MM.1S (cell line): ENCODE data around the gene NFKBIE.

ENCODE experiments used
- DNase-seq: peaks from one replicate; pipeline ENCODE4 v3.0.0-alpha.2; 2015
- H2AFZ ChIP-seq: fragments of 300-600 bp; sonication (generic); 2 replicates; pipeline ENCODE4 v1.6.0; 2016; ENCODE audit warnings: antibody characterized with exemption, low read length
- H3F3A ChIP-seq: fragments of 300-600 bp; sonication (generic); 2 replicates; pipeline ENCODE4 v1.6.1; 2016; ENCODE audit warnings: mild to moderate bottlenecking, antibody characterized with exemption, low read length, moderate library complexity, mixed read lengths; ENCODE audit not compliant: insufficient read depth
- H3K27ac ChIP-seq: fragments of 300-600 bp; sonication (generic); 2 replicates; pipeline ENCODE4 v1.5.1; 2016; ENCODE audit warnings: mild to moderate bottlenecking, low read length
- H3K27me3 ChIP-seq: fragments of 300-600 bp; sonication (generic); replicated peaks from 2 replicates; pipeline ENCODE4 v1.6.0; 2016; ENCODE audit warnings: low read length; ENCODE audit not compliant: insufficient read depth
- H3K36me3 ChIP-seq: fragments of 300-600 bp; sonication (generic); replicated peaks from 2 replicates; pipeline ENCODE4 v1.6.1; 2016; ENCODE audit warnings: mild to moderate bottlenecking, low read length, mixed read lengths; ENCODE audit not compliant: insufficient read depth
- H3K4me1 ChIP-seq: fragments of 300-600 bp; sonication (generic); 2 replicates; pipeline ENCODE4 v1.6.1; 2016; ENCODE audit warnings: low read length, mixed read lengths
- H3K4me2 ChIP-seq: fragments of 300-600 bp; sonication (generic); 2 replicates; pipeline ENCODE4 v1.6.0; 2016; ENCODE audit warnings: low read depth, low read length
- H3K4me3 ChIP-seq: fragments of 300-600 bp; sonication (generic); 2 replicates; pipeline ENCODE4 v1.5.1; 2016; ENCODE audit warnings: low read length, mixed read lengths
- H3K79me2 ChIP-seq: fragments of 300-600 bp; sonication (generic); 2 replicates; pipeline ENCODE4 v1.6.1; 2016; ENCODE audit warnings: mixed run types, low read length, mixed read lengths
- H3K9ac ChIP-seq: fragments of 300-600 bp; sonication (generic); 2 replicates; pipeline ENCODE4 v1.6.1; 2016; ENCODE audit warnings: low read length, mixed read lengths
- H3K9me2 ChIP-seq: fragments of 300-600 bp; sonication (generic); replicated peaks from 2 replicates; pipeline ENCODE4 v1.6.1; 2016; ENCODE audit warnings: mild to moderate bottlenecking, low read length, mixed read lengths; ENCODE audit not compliant: insufficient read depth
- H3K9me3 ChIP-seq: fragments of 300-600 bp; sonication (generic); replicated peaks from 2 replicates; pipeline ENCODE4 v1.6.1; 2016; ENCODE audit warnings: mild to moderate bottlenecking, low read length, mixed read lengths; ENCODE audit not compliant: insufficient read depth
- H4K20me1 ChIP-seq: fragments of 300-600 bp; sonication (generic); 2 replicates; pipeline ENCODE4 v1.6.1; 2016; ENCODE audit warnings: mild to moderate bottlenecking, low read length, moderate library complexity, mixed read lengths; ENCODE audit not compliant: insufficient read depth
- EZH2 ChIP-seq: fragments of 300-600 bp; sonication (generic); optimal IDR thresholded peaks from 2 replicates; pipeline ENCODE3; 2017; ENCODE audit warnings: low read depth, mild to moderate bottlenecking, antibody characterized with exemption, low read length, mixed read lengths
- EZH2phosphoT487 ChIP-seq: fragments of 300-600 bp; sonication (generic); IDR thresholded peaks from 2 replicates; pipeline ENCODE4 v1.6.1; 2018; ENCODE audit warnings: antibody characterized with exemption, low read length
- TF ChIP-seq, protein P1 (sequence below): fragments of 300-600 bp; sonication (generic); IDR thresholded peaks from 2 replicates; pipeline ENCODE4 v1.5.1; 2016; ENCODE audit warnings: antibody characterized with exemption, low read length, mixed read lengths

NFKBIE gene

GRCh38 chr6:44221961-44222335 is 43.4 kb downstream of the NFKBIE start:
- Histone ChIP-seq H3K9ac (no peak overlapping the region), H3K79me2 (peaks cover 37% of the 10 kb centered on the region), H3K27me3 (no peaks in the 10 kb centered on the region), H3K9me2 (no peaks in the 10 kb centered on the region), H4K20me1 (no peaks in the 10 kb centered on the region), H3K27ac (no peak overlapping the region), H3K36me3 (no peaks in the 10 kb centered on the region), H2AFZ (no peak overlapping the region), H3K4me3 (no peak overlapping the region), H3K9me3 (no peaks in the 10 kb centered on the region), H3K4me2 (peak overlapping the region; percentile 21; the same call in 1 of the 2 replicates), H3K4me1 (peaks cover 36% of the 10 kb centered on the region), H3F3A (peaks cover 28% of the 10 kb centered on the region)
- DNase-seq, result no peak
- TF ChIP-seq, protein P1, sequence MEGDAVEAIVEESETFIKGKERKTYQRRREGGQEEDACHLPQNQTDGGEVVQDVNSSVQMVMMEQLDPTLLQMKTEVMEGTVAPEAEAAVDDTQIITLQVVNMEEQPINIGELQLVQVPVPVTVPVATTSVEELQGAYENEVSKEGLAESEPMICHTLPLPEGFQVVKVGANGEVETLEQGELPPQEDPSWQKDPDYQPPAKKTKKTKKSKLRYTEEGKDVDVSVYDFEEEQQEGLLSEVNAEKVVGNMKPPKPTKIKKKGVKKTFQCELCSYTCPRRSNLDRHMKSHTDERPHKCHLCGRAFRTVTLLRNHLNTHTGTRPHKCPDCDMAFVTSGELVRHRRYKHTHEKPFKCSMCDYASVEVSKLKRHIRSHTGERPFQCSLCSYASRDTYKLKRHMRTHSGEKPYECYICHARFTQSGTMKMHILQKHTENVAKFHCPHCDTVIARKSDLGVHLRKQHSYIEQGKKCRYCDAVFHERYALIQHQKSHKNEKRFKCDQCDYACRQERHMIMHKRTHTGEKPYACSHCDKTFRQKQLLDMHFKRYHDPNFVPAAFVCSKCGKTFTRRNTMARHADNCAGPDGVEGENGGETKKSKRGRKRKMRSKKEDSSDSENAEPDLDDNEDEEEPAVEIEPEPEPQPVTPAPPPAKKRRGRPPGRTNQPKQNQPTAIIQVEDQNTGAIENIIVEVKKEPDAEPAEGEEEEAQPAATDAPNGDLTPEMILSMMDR, result no peak
- TF ChIP-seq EZH2phosphoT487 (no peak), EZH2 (no peak)

DNA sequence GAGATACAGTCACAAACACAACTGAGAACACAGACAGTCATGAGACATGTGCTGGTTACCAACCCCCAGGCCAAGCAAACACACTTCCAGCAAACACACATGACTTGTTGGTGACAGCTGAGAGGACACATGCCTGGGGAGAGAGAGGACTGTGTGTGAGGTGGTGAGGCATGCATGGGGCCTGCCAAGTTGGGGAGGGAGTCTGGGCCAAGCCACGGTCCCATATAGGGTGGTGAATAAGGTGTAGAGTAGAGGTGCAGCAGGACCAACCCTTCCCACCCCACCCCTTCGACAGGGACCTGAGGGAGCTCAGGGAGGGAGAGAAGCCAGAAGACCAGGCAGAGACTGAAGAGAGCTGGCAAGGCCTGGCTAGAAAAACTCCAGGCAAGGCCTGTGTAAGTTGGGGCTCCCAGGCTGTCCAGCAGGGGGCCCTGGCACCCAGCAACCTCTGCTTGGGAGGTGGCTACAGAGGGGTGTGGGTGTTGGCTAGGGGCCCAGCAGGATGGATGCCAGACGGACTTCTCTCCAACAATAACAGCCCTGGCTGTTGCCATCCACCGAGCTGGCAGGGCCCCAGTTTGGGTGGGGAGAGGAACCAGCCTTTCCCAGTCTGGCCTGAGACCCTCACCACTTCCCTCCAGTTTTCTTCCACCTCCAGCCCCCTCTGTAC is 43.9 kb downstream of the NFKBIE start:
- Histone ChIP-seq H3K9me2 (no peaks in the 10 kb centered on the region), H3F3A (peaks cover 28% of the 10 kb centered on the region), H2AFZ (no peak overlapping the region), H3K9ac (peak overlapping the region; percentile 12; the same call in 1 of the 2 replicates), H3K27me3 (no peaks in the 10 kb centered on the region), H3K27ac (peak overlapping the region; percentile 61; the same call in 1 of the 2 replicates), H3K4me3 (no peak overlapping the region), H3K4me2 (peak overlapping the region; percentile 21; the same call in 1 of the 2 replicates), H3K9me3 (no peaks in the 10 kb centered on the region), H3K79me2 (peaks cover 32% of the 10 kb centered on the region), H3K4me1 (peaks cover 36% of the 10 kb centered on the region), H3K36me3 (no peaks in the 10 kb centered on the region), H4K20me1 (no peaks in the 10 kb centered on the region)
- TF ChIP-seq, protein P1, result peak; percentile 75
- TF ChIP-seq EZH2 (no peak), EZH2phosphoT487 (no peak)
- peak; percentile 73 for DNase-seq

DNA sequence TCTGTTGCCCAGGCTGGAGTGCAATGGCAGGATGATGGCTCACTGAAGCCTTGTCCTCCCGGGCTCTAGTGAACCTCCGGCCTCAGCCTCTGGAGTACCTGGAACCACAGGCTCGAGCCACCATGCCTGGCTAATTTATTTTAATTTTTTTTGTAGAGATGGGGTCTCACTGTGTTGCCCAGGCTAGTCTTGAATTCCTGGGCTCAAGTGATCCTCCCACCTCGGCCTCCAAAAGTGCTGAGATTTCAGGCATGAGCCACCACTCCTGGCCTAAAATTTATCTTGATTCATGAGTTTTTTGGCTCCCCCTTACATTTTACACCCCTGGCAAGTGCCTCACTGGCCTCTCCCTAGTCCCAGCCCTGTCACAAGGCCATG is 44.4 kb downstream of the NFKBIE start:
- Histone ChIP-seq H3K4me1 (peaks cover 36% of the 10 kb centered on the region), H3K36me3 (no peaks in the 10 kb centered on the region), H3K79me2 (peaks cover 27% of the 10 kb centered on the region), H4K20me1 (no peaks in the 10 kb centered on the region), H3K9me3 (no peaks in the 10 kb centered on the region), H3K4me3 (no peak overlapping the region), H3K9ac (peak overlapping the region; percentile 12; the same call in 1 of the 2 replicates), H3K27ac (peak overlapping the region; percentile 61; the same call in 1 of the 2 replicates), H3K4me2 (no peak overlapping the region), H3K27me3 (no peaks in the 10 kb centered on the region), H3F3A (peaks cover 28% of the 10 kb centered on the region), H2AFZ (no peak overlapping the region), H3K9me2 (no peaks in the 10 kb centered on the region)
- no peak for DNase-seq
- TF ChIP-seq EZH2phosphoT487 (no peak), EZH2 (no peak)
